OCI-LY1 (cell line): ENCODE data around the gene MAPT.

Source experiments
- CTCF ChIP-seq: fragments of 200-600 bp; sonication (generic), shearing (Covaris generic); IDR thresholded peaks from 2 replicates; pipeline ENCODE4 v1.5.1; 2017; ENCODE audit warnings: mild to moderate bottlenecking, antibody characterized with exemption, low read length, moderate library complexity, mixed read lengths
- EZH2 ChIP-seq: fragments of 200-600 bp; sonication (generic), shearing (Covaris generic); IDR thresholded peaks from 2 replicates; pipeline ENCODE4 v1.8.0; 2017; ENCODE audit warnings: borderline replicate concordance, mixed run types, mild to moderate bottlenecking, antibody characterized with exemption, low read length, moderate library complexity, mixed read lengths

- TF ChIP-seq EZH2: no peak
- no peak for TF ChIP-seq CTCF
These were observed 139.0 kb downstream of the MAPT start for GRCh38 chr17:46033392-46033791.
